Mesenchymal stem cell (in vitro differentiated cells and primary cell): ENCODE data around the gene ZNF337.
"Not testable (repeated sequence)": the region's sequence is repeated elsewhere in the genome, so short reads cannot be mapped to it uniquely, and the experiment has no call there.

Experiments
- DNase-seq: peaks from one replicate; pipeline ENCODE4 v3.0.0-alpha.2; 2013
- H2AFZ ChIP-seq: one replicate; pipeline ENCODE4 v1.6.1; 2013; ENCODE audit warnings: low read depth, mild to moderate bottlenecking, control low read depth, inconsistent platforms, low read length, moderate library complexity
- H2AK5ac ChIP-seq: 2 replicates; pipeline ENCODE4 v1.6.1; 2013; ENCODE audit warnings: low read length, moderate library complexity, mild to moderate bottlenecking, inconsistent platforms; ENCODE audit not compliant: severe bottlenecking
- H2BK120ac ChIP-seq: one replicate; pipeline ENCODE4 v1.6.1; 2013; ENCODE audit warnings: low read depth, mild to moderate bottlenecking, inconsistent platforms, low read length, moderate library complexity
- H2BK12ac ChIP-seq, 2 experiments: one replicate each; pipeline ENCODE4 v1.6.1; 2013; ENCODE audit warnings: inconsistent platforms in 2 of 2, low read length in 2 of 2, mild to moderate bottlenecking in 2 of 2, moderate library complexity in 2 of 2, control low read depth in 1 of 2
- H2BK15ac ChIP-seq: one replicate; pipeline ENCODE4 v1.6.1; 2013; ENCODE audit warnings: mild to moderate bottlenecking, low read depth, inconsistent platforms; ENCODE audit not compliant: poor library complexity, severe bottlenecking
- H2BK5ac ChIP-seq: 2 replicates; pipeline ENCODE4 v1.6.1; 2013; ENCODE audit warnings: low read depth, mild to moderate bottlenecking, low read length, control low read depth, inconsistent platforms; ENCODE audit not compliant: poor library complexity, severe bottlenecking
- H3K14ac ChIP-seq, 2 experiments: one replicate each; pipeline ENCODE4 v1.6.1; 2013; ENCODE audit warnings: inconsistent platforms in 2 of 2, low read length in 2 of 2, control low read depth in 1 of 2, mild to moderate bottlenecking in 1 of 2, moderate library complexity in 1 of 2
- H3K18ac ChIP-seq, 2 experiments: one replicate each; pipeline ENCODE4 v1.6.1; 2013; ENCODE audit warnings: inconsistent platforms in 2 of 2, low read length in 2 of 2, control low read depth in 1 of 2, low read depth in 1 of 2, mild to moderate bottlenecking in 1 of 2
- H3K23ac ChIP-seq, 2 experiments: one replicate each; pipeline ENCODE4 v1.6.1; 2013; ENCODE audit warnings: inconsistent platforms in 2 of 2, low read length in 2 of 2, mild to moderate bottlenecking in 2 of 2, moderate library complexity in 2 of 2, control low read depth in 1 of 2
- H3K27ac ChIP-seq: 2 replicates; pipeline ENCODE4 v1.5.1; 2013; ENCODE audit warnings: mild to moderate bottlenecking, moderate library complexity, low read length, control low read depth, inconsistent platforms; ENCODE audit not compliant: poor library complexity, severe bottlenecking
- H3K27me3 ChIP-seq, 2 experiments: 2 replicates each; pipeline versions ENCODE4 v1.6.1 to v1.7.0; 2013; ENCODE audit warnings: low read length in 2 of 2, mild to moderate bottlenecking in 2 of 2, moderate library complexity in 2 of 2, control low read depth in 1 of 2, inconsistent platforms in 1 of 2; ENCODE audit not compliant: control insufficient read depth in 1 of 2, insufficient read depth in 1 of 2
- H3K36me3 ChIP-seq, 2 experiments: 2 replicates each; pipeline versions ENCODE4 v1.6.1 to v1.7.0; 2013; ENCODE audit warnings: low read length in 2 of 2, control low read depth in 1 of 2, inconsistent platforms in 1 of 2, low read depth in 1 of 2, mild to moderate bottlenecking in 1 of 2; ENCODE audit not compliant: insufficient read depth in 2 of 2, control insufficient read depth in 1 of 2
- H3K4ac ChIP-seq, 2 experiments: one replicate each; pipeline ENCODE4 v1.6.1; 2013; ENCODE audit warnings: inconsistent platforms in 2 of 2, low read length in 2 of 2, mild to moderate bottlenecking in 2 of 2, moderate library complexity in 2 of 2, control low read depth in 1 of 2, low read depth in 1 of 2
- H3K4me1 ChIP-seq: 2 replicates; pipeline ENCODE4 v1.6.1; 2013; ENCODE audit warnings: low read depth, low read length, control low read depth; ENCODE audit not compliant: control insufficient read depth, insufficient read depth
- H3K4me2 ChIP-seq: 2 replicates; pipeline ENCODE4 v1.6.1; 2013; ENCODE audit warnings: low read length, mild to moderate bottlenecking, inconsistent platforms; ENCODE audit not compliant: poor library complexity, severe bottlenecking
- H3K4me3 ChIP-seq, 2 experiments: 2 replicates each; pipeline versions ENCODE4 v1.5.1 to v1.7.0; 2013; ENCODE audit warnings: low read length in 2 of 2, mild to moderate bottlenecking in 2 of 2, control low read depth in 1 of 2, low read depth in 1 of 2; ENCODE audit not compliant: insufficient read depth in 1 of 2
- H3K79me1 ChIP-seq: replicated peaks from 2 replicates; pipeline ENCODE4 v1.6.1; 2013; ENCODE audit warnings: mild to moderate bottlenecking, control low read depth, low read length, inconsistent platforms; ENCODE audit not compliant: poor library complexity, severe bottlenecking
- H3K9ac ChIP-seq: 2 replicates; pipeline ENCODE4 v1.7.0; 2013; ENCODE audit warnings: mild to moderate bottlenecking, low read length, moderate library complexity
- H3K9me3 ChIP-seq: 2 replicates; pipeline ENCODE4 v1.7.0; 2013; ENCODE audit warnings: mild to moderate bottlenecking, low read length; ENCODE audit not compliant: control insufficient read depth
- H4K8ac ChIP-seq: one replicate; pipeline ENCODE4 v1.6.1; 2013; ENCODE audit warnings: inconsistent platforms, mild to moderate bottlenecking, low read length, moderate library complexity
- H4K91ac ChIP-seq: one replicate; pipeline ENCODE4 v1.6.1; 2013; ENCODE audit warnings: mild to moderate bottlenecking, low read length, inconsistent platforms
- WGBS: methylation state at CpG from one replicate; pipeline ENCODE4 v1.1.7; 2013; ENCODE audit warnings: mixed read lengths; 5-methylcytosine and 5-hydroxymethylcytosine counted together

Gene ZNF337

GRCh38 chr20:25668446-25668845 lies 28.2 kb downstream of the ZNF337 start:
- H3K9ac ChIP-seq = no peak overlapping the region
- no peak for DNase-seq
- H3K14ac ChIP-seq = no peak overlapping the region
- H3K4ac ChIP-seq = no peak overlapping the region
- H2BK120ac ChIP-seq = no peak overlapping the region
- no peak overlapping the region for H2BK12ac ChIP-seq
- H3K18ac ChIP-seq = no peak overlapping the region
- no peak overlapping the region for H2AFZ ChIP-seq
- H3K9me3 ChIP-seq = no peaks in the 10 kb centered on the region
- no peak overlapping the region for H3K23ac ChIP-seq
- no peak overlapping the region for H2BK5ac ChIP-seq
- peaks cover 2 to 8% of the 10 kb centered on the region in 2 experiments for H3K36me3 ChIP-seq
- H3K4me1 ChIP-seq = peaks cover 2% of the 10 kb centered on the region
- 91% methylated on average over 4 of the region's 4 CpGs for WGBS
- no peak overlapping the region for H3K4me2 ChIP-seq
- H4K91ac ChIP-seq = no peak overlapping the region
- no peaks in the 10 kb centered on the region for H3K27me3 ChIP-seq
- no peak overlapping the region for H2AK5ac ChIP-seq
- H4K8ac ChIP-seq = no peak overlapping the region
- no peak overlapping the region for H3K4me3 ChIP-seq
- H3K79me1 ChIP-seq = no peaks in the 10 kb centered on the region
- H3K27ac ChIP-seq = no peak overlapping the region
- H2BK15ac ChIP-seq = no peak overlapping the region

GRCh38 chr20:25659999-25660398 lies 36.7 kb downstream of the ZNF337 start:
- Histone ChIP-seq H2BK15ac (no peak overlapping the region), H3K9me3 (no peaks in the 10 kb centered on the region), H3K14ac (no peak overlapping the region), H3K27ac (no peak overlapping the region), H4K91ac (no peak overlapping the region), H2BK5ac (no peak overlapping the region), H3K79me1 (no peaks in the 10 kb centered on the region), H3K9ac (no peak overlapping the region), H2BK120ac (no peak overlapping the region), H3K36me3 (no peaks in the 10 kb centered on the region), H2AFZ (no peak overlapping the region), H2BK12ac (no peak overlapping the region), H3K23ac (no peak overlapping the region), H4K8ac (no peak overlapping the region), H3K18ac (no peak overlapping the region), H3K4me3 (no peak overlapping the region), H2AK5ac (no peak overlapping the region), H3K27me3 (no peaks in the 10 kb centered on the region), H3K4me2 (no peak overlapping the region), H3K4me1 (no peaks in the 10 kb centered on the region), H3K4ac (no peak overlapping the region)
- DNase-seq = no peak

DNA sequence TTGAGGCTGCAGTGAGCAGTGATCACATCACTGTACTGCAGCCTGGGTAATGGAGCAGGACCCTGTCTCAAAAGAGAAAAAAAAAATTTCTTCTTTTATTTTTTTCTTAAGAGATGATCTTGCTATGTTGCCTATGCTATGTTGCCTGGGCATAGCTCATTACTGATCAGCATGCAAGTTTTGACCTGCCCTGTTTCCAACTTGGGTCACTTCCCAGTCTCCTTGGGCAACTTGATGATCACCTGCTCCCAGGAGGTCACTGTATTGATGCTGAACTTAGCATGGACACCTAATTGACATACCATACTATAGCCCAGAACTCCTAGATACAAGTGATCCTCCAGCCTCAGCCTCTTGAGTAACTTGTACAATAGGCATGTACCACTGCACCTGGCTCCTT lies 42.2 kb downstream of the ZNF337 start:
- Histone ChIP-seq H3K27ac (no peak overlapping the region), H2BK12ac (no peak overlapping the region), H3K27me3 (no peaks in the 10 kb centered on the region), H3K23ac (no peak overlapping the region), H3K4me1 (no peaks in the 10 kb centered on the region), H3K9ac (no peak overlapping the region), H3K14ac (no peak overlapping the region), H2BK120ac (no peak overlapping the region), H2BK5ac (no peak overlapping the region), H2BK15ac (no peak overlapping the region), H2AFZ (no peak overlapping the region), H3K4me3 (no peak overlapping the region), H3K18ac (no peak overlapping the region), H4K91ac (no peak overlapping the region), H3K9me3 (no peaks in the 10 kb centered on the region), H3K4me2 (no peak overlapping the region), H4K8ac (no peak overlapping the region), H3K36me3 (peaks cover 0 to 14% of the 10 kb centered on the region in 2 experiments), H2AK5ac (no peak overlapping the region), H3K4ac (no peak overlapping the region), H3K79me1 (no peaks in the 10 kb centered on the region)
- no peak for DNase-seq

- H3K4me2 ChIP-seq, H3K18ac ChIP-seq, H2BK15ac ChIP-seq, H4K8ac ChIP-seq, H4K91ac ChIP-seq, H3K9me3 ChIP-seq, H3K4me3 ChIP-seq, H2BK120ac ChIP-seq, H2AFZ ChIP-seq, H3K4me1 ChIP-seq, H3K23ac ChIP-seq, H3K9ac ChIP-seq, H2BK5ac ChIP-seq, H3K27me3 ChIP-seq, H2AK5ac ChIP-seq, H2BK12ac ChIP-seq, H3K27ac ChIP-seq, H3K4ac ChIP-seq, H3K14ac ChIP-seq, DNase-seq, H3K79me1 ChIP-seq: not testable (repeated sequence)
- 97% methylated on average over 4 of the region's 4 CpGs for WGBS
- H3K36me3 ChIP-seq = peaks cover 0 to 26% of the 10 kb centered on the region in 2 experiments
Measured at GRCh38 chr20:25652866-25653265, 43.8 kb downstream of the ZNF337 start.
